LNCaP clone FGC (cell line): ENCODE results near the gene SPAAR.

ENCODE experiments used
- DNase-seq: peaks from one replicate; pipeline ENCODE4 v3.0.0-alpha.2; 2011; ENCODE audit warnings: low read depth
- H3K4me3 ChIP-seq: 2 replicates; pipeline ENCODE4 v1.5.1; 2011; ENCODE audit warnings: mild to moderate bottlenecking, low read depth, low read length, control low read depth
- TF ChIP-seq, protein P1 (sequence below): IDR thresholded peaks from 2 replicates; pipeline ENCODE4 v1.5.1; 2012; ENCODE audit warnings: mild to moderate bottlenecking; ENCODE audit not compliant: control insufficient read depth, insufficient read depth; ENCODE audit errors: extremely low read depth

Gene SPAAR

GRCh38 chr9:35960039-35960655 lies 50.9 kb downstream of the SPAAR start:
- TF ChIP-seq, protein P1, sequence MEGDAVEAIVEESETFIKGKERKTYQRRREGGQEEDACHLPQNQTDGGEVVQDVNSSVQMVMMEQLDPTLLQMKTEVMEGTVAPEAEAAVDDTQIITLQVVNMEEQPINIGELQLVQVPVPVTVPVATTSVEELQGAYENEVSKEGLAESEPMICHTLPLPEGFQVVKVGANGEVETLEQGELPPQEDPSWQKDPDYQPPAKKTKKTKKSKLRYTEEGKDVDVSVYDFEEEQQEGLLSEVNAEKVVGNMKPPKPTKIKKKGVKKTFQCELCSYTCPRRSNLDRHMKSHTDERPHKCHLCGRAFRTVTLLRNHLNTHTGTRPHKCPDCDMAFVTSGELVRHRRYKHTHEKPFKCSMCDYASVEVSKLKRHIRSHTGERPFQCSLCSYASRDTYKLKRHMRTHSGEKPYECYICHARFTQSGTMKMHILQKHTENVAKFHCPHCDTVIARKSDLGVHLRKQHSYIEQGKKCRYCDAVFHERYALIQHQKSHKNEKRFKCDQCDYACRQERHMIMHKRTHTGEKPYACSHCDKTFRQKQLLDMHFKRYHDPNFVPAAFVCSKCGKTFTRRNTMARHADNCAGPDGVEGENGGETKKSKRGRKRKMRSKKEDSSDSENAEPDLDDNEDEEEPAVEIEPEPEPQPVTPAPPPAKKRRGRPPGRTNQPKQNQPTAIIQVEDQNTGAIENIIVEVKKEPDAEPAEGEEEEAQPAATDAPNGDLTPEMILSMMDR, result no peak
- no peak for DNase-seq
- H3K4me3 ChIP-seq, result no peak overlapping the region
